ENCODE measurements around the gene CLEC2A.

Gene CLEC2A

GRCh38 chr12:9920451-9920850, 11.7 kb downstream of the CLEC2A start:
- no peak overlapping the region for H3K4me3 ChIP-seq (ENCODE audit: low read depth, low read length)
- TF ChIP-seq CTCF (IDR thresholded peaks at IDR 0.05; ENCODE audit: low read depth, low read length) = no peak

- TF ChIP-seq CTCF (IDR thresholded peaks at IDR 0.05; ENCODE audit: low read depth, low read length) = no peak
- H3K4me3 ChIP-seq (ENCODE audit: low read depth, low read length) = no peak overlapping the region
These were observed 12.7 kb downstream of the CLEC2A start for GRCh38 chr12:9919443-9919842.

GRCh38 chr12:9911708-9912107, 20.5 kb downstream of the CLEC2A start:
- no peak for TF ChIP-seq CTCF (IDR thresholded peaks at IDR 0.05; ENCODE audit: low read depth, low read length)
- H3K4me3 ChIP-seq (ENCODE audit: low read depth, low read length) = no peak overlapping the region

GRCh38 chr12:9910716-9911421, 21.3 kb downstream of the CLEC2A start:
- no peak overlapping the region for H3K4me3 ChIP-seq (ENCODE audit: low read depth, low read length)
- TF ChIP-seq CTCF (IDR thresholded peaks at IDR 0.05; ENCODE audit: low read depth, low read length) = no peak

- no peak overlapping the region for H3K4me3 ChIP-seq (ENCODE audit: low read depth, low read length)
- TF ChIP-seq CTCF (IDR thresholded peaks at IDR 0.05; ENCODE audit: low read depth, low read length) = no peak
These were observed 22.4 kb downstream of the CLEC2A start for GRCh38 chr12:9909724-9910123.

- H3K4me3 ChIP-seq (ENCODE audit: low read depth, low read length) = no peak overlapping the region
- no peak for TF ChIP-seq CTCF (IDR thresholded peaks at IDR 0.05; ENCODE audit: low read depth, low read length)
These were observed 23.8 kb downstream of the CLEC2A start for GRCh38 chr12:9908350-9908749.

GRCh38 chr12:9907769-9908168, 24.4 kb downstream of the CLEC2A start:
- no peak for TF ChIP-seq CTCF (IDR thresholded peaks at IDR 0.05; ENCODE audit: low read depth, low read length)
- no peak overlapping the region for H3K4me3 ChIP-seq (ENCODE audit: low read depth, low read length)

Measured in WI38 (cell line).